ENCODE results near the gene TXNRD1.
"Not testable (repeated sequence)": the region's sequence is repeated elsewhere in the genome, so short reads cannot be mapped to it uniquely, and the experiment has no call there.

GRCh38 chr12:104173804-104174203 lies 41.8 kb upstream of the TXNRD1 start:
- TF ChIP-seq, protein P1, sequence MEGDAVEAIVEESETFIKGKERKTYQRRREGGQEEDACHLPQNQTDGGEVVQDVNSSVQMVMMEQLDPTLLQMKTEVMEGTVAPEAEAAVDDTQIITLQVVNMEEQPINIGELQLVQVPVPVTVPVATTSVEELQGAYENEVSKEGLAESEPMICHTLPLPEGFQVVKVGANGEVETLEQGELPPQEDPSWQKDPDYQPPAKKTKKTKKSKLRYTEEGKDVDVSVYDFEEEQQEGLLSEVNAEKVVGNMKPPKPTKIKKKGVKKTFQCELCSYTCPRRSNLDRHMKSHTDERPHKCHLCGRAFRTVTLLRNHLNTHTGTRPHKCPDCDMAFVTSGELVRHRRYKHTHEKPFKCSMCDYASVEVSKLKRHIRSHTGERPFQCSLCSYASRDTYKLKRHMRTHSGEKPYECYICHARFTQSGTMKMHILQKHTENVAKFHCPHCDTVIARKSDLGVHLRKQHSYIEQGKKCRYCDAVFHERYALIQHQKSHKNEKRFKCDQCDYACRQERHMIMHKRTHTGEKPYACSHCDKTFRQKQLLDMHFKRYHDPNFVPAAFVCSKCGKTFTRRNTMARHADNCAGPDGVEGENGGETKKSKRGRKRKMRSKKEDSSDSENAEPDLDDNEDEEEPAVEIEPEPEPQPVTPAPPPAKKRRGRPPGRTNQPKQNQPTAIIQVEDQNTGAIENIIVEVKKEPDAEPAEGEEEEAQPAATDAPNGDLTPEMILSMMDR (IDR thresholded peaks at IDR 0.05), result not testable (repeated sequence)
- TF ChIP-seq POLR2AphosphoS5 (IDR thresholded peaks at IDR 0.05), result not testable (repeated sequence)

Measured in esophagus muscularis mucosa (tissue), 3 donors.